Mammary epithelial cell (primary cell): Measurements from ENCODE around the gene MGAT5.

ENCODE experiments used
- CTCF ChIP-seq, 2 donors: IDR thresholded peaks in 1 of 2; conservative IDR thresholded peaks in 1 of 2; 2 replicates each; pipeline ENCODE4 v1.5.1; 2011 to 2012; ENCODE audit warnings: inconsistent platforms in 2 of 2, low read length in 2 of 2, mild to moderate bottlenecking in 2 of 2, control low read depth in 1 of 2, low read depth in 1 of 2; ENCODE audit not compliant: insufficient read depth in 1 of 2; ENCODE audit errors: extremely low read depth in 1 of 2
- EZH2 ChIP-seq: IDR thresholded peaks from 2 replicates; pipeline ENCODE4 v1.6.1; 2012; ENCODE audit warnings: low read length, inconsistent platforms, borderline replicate concordance

GRCh38 chr2:134370655-134371445, 117.0 kb downstream of the MGAT5 start:
- TF ChIP-seq CTCF (conservative IDR thresholded peaks at IDR 0.05 in 1 of 2, IDR thresholded peaks at IDR 0.05 in 1 of 2; ENCODE audit: extremely low read depth in 1 of 2, insufficient read depth in 1 of 2, low read depth in 1 of 2, low read length in 2 of 2), result no peak
- TF ChIP-seq EZH2, result no peak
